ENCODE data around the gene RAMP1.

DNA sequence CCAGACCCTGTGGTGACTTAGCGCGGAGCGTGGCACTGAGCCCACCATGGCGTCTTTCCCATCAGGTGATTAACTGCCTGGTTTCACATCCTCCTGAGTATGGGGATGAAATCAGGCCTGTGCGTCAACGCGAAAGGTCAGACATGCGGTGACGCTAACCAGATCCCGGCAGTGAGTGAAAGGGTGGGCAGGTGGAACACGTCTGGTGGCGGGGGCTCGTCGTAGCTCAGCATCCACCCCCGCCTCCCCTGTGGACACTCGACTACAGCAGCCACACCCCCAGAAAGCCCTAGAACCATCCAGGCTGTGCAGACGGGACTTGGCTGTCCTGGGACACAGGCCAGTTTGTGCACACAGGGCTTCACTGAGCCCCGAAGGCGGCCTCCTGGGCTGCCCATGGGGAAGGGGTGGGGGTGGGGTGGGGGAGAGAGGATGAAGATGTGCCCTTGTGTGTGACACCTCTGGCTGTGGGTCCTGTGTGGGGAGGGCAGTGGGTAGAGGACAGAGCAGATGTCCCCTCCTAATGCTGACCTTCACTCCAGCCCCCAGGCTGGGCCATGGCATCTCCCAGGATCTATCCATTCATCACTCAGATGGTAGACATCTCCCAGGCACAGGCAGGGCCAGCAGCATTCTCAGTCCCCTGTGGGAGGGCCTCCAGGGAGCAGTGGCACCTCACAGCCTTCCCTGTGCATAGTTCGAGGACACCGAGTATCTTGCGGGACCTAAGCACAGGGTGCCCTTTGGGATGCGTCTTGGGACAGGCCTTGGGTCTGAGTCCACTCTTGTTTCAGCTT lies 27.5 kb downstream of the RAMP1 start:
- TF ChIP-seq, protein P1, sequence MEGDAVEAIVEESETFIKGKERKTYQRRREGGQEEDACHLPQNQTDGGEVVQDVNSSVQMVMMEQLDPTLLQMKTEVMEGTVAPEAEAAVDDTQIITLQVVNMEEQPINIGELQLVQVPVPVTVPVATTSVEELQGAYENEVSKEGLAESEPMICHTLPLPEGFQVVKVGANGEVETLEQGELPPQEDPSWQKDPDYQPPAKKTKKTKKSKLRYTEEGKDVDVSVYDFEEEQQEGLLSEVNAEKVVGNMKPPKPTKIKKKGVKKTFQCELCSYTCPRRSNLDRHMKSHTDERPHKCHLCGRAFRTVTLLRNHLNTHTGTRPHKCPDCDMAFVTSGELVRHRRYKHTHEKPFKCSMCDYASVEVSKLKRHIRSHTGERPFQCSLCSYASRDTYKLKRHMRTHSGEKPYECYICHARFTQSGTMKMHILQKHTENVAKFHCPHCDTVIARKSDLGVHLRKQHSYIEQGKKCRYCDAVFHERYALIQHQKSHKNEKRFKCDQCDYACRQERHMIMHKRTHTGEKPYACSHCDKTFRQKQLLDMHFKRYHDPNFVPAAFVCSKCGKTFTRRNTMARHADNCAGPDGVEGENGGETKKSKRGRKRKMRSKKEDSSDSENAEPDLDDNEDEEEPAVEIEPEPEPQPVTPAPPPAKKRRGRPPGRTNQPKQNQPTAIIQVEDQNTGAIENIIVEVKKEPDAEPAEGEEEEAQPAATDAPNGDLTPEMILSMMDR (IDR thresholded peaks at IDR 0.05; ENCODE audit: low read length), result no peak
- no peak for TF ChIP-seq EZH2 (IDR thresholded peaks at IDR 0.05; ENCODE audit: borderline replicate concordance, low read length)

Measured in OCI-LY1 (cell line).